ENCODE data around the gene KLRF2.

Gene KLRF2

DNA sequence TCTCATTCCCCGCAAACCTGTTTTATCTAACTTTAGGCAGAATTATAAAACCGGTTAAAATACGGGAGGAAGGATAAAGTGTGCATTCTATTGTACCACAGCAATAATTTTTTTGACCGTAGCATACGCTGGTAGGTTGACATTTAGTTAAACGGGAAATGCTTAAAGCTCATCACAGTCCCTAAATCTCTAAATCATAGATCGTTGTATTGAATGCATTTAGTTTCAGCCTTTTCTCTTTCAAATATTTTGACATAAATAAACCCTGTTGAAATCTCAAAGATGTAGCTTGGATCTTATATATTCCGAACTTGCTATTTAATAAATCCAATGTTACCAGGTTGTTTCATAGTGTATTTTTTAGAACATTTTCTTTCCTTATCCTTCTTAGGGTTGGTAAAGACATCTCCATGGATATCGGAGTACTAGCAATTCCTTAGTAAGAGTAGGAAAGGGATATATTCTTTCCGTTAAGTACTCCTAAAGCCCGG is 12.9 kb upstream of the KLRF2 start:
- Histone ChIP-seq H3K9ac (ENCODE audit: low read length) (no peak overlapping the region), H3K14ac (ENCODE audit: low read length) (no peak overlapping the region), H3K36me3 (ENCODE audit: control insufficient read depth in 1 of 2, insufficient read depth in 2 of 2, low read length in 2 of 2) (no peaks in the 10 kb centered on the region), H3K23ac (ENCODE audit: low read length) (no peak overlapping the region), H2AK5ac (ENCODE audit: low read length) (no peak overlapping the region), H2BK5ac (ENCODE audit: low read depth, low read length, poor library complexity) (no peak overlapping the region), H3K79me1 (ENCODE audit: low read length) (no peaks in the 10 kb centered on the region), H2AFZ (ENCODE audit: insufficient read depth, low read length, poor library complexity) (no peak overlapping the region), H3K79me2 (ENCODE audit: control insufficient read depth, insufficient read depth, low read length, poor library complexity) (no peaks in the 10 kb centered on the region), H3K4ac (ENCODE audit: low read depth, low read length) (no peak overlapping the region), H2BK120ac (ENCODE audit: insufficient read depth, low read length, poor library complexity) (no peak overlapping the region), H2BK12ac (ENCODE audit: low read length) (no peak overlapping the region), H4K12ac (ENCODE audit: low read depth, low read length) (no peak overlapping the region), H3K27ac (ENCODE audit: low read depth, low read length) (no peak overlapping the region), H4K91ac (ENCODE audit: low read depth, low read length) (no peak overlapping the region), H3K9me3 (ENCODE audit: insufficient read depth, low read depth, low read length) (no peaks in the 10 kb centered on the region), H3K4me1 (ENCODE audit: control insufficient read depth in 1 of 2, insufficient read depth in 2 of 2, low read length in 2 of 2) (no peaks in the 10 kb centered on the region), H3K18ac (ENCODE audit: low read length) (no peak overlapping the region), H3K4me3 (ENCODE audit: low read depth, low read length) (no peak overlapping the region), H3K27me3 (ENCODE audit: insufficient read depth, low read length) (no peaks in the 10 kb centered on the region), H3K4me2 (ENCODE audit: low read length) (no peak overlapping the region), H4K8ac (ENCODE audit: low read depth, low read length) (no peak overlapping the region)
- DNase-seq = no peak
- WGBS (ENCODE audit: extremely low coverage, insufficient coverage, insufficient read length) = no CpG with 5 or more reads among the region's 11 CpGs

GRCh38 chr12:9868951-9869306 is 12.4 kb upstream of the KLRF2 start:
- Histone ChIP-seq H3K18ac (ENCODE audit: low read length) (no peak overlapping the region), H3K79me1 (ENCODE audit: low read length) (no peaks in the 10 kb centered on the region), H2AFZ (ENCODE audit: insufficient read depth, low read length, poor library complexity) (no peak overlapping the region), H3K23ac (ENCODE audit: low read length) (no peak overlapping the region), H3K4me1 (ENCODE audit: control insufficient read depth in 1 of 2, insufficient read depth in 2 of 2, low read length in 2 of 2) (no peaks in the 10 kb centered on the region), H3K36me3 (ENCODE audit: control insufficient read depth in 1 of 2, insufficient read depth in 2 of 2, low read length in 2 of 2) (no peaks in the 10 kb centered on the region), H3K9me3 (ENCODE audit: insufficient read depth, low read depth, low read length) (no peaks in the 10 kb centered on the region), H3K14ac (ENCODE audit: low read length) (no peak overlapping the region), H3K4me2 (ENCODE audit: low read length) (no peak overlapping the region), H4K12ac (ENCODE audit: low read depth, low read length) (no peak overlapping the region), H4K91ac (ENCODE audit: low read depth, low read length) (no peak overlapping the region), H3K79me2 (ENCODE audit: control insufficient read depth, insufficient read depth, low read length, poor library complexity) (no peaks in the 10 kb centered on the region), H2BK12ac (ENCODE audit: low read length) (no peak overlapping the region), H3K27ac (ENCODE audit: low read depth, low read length) (no peak overlapping the region), H2BK5ac (ENCODE audit: low read depth, low read length, poor library complexity) (no peak overlapping the region), H2BK120ac (ENCODE audit: insufficient read depth, low read length, poor library complexity) (no peak overlapping the region), H3K27me3 (ENCODE audit: insufficient read depth, low read length) (no peaks in the 10 kb centered on the region), H3K4me3 (ENCODE audit: low read depth, low read length) (no peak overlapping the region), H4K8ac (ENCODE audit: low read depth, low read length) (no peak overlapping the region), H3K9ac (ENCODE audit: low read length) (no peak overlapping the region), H3K4ac (ENCODE audit: low read depth, low read length) (no peak overlapping the region), H2AK5ac (ENCODE audit: low read length) (no peak overlapping the region)
- WGBS (ENCODE audit: extremely low coverage, insufficient coverage, insufficient read length) = no CpG with 5 or more reads among the region's 4 CpGs
- DNase-seq = no peak

DNA sequence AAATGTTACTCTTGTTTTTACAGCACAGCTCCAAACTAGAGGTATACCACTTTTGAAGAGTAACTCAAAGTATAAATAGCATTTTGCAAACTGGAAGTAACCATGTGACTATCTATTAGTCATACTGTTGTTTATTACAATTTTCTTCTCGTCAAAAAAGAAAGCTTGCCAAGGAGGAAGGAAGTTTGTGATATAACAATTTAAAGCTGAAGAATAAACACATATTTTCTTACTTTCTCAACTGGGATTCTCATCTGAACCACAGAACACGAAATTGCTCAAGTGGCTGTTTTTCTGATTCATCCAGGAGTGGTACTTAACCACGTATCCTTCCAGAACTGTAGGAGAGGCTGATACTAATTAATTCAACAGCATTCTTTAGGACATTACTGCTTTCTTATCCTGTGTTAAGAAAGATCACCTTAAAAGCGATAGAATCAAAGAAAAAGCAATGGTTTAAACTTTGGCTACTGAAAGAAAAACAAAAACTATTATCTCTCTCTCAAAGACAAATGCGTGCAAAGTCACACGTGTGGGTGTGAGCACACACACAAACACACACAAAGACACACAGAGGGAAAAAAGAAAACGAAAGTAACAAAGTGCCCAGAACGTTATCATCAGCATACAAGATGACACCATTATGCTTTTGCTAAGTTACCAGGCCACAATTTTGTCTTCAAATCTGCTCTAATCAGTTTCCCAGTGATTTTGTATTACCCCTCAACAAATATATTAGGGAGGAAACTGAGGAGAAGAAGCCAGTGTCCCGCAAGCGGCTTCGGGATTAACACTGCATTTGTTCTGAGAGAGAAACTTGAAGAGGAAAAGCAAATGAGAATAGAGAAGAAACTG is 11.8 kb upstream of the KLRF2 start, which contains the start of gene CLEC2B:
Gene CLEC2B, minus strand, starts transcription at position 48 of the 855 bp plus-strand sequence.
- Histone ChIP-seq H3K9me3 (ENCODE audit: insufficient read depth, low read depth, low read length) (no peaks in the 10 kb centered on the region), H3K4me3 (ENCODE audit: low read depth, low read length) (no peak within 1 kb of the TSS), H3K36me3 (ENCODE audit: control insufficient read depth in 1 of 2, insufficient read depth in 2 of 2, low read length in 2 of 2) (no peaks in the 10 kb centered on the region), H3K9ac (ENCODE audit: low read length) (no peak within 1 kb of the TSS), H2AFZ (ENCODE audit: insufficient read depth, low read length, poor library complexity) (no peak within 1 kb of the TSS), H3K14ac (ENCODE audit: low read length) (no peak within 1 kb of the TSS), H3K27me3 (ENCODE audit: insufficient read depth, low read length) (no peaks in the 10 kb centered on the region), H2BK12ac (ENCODE audit: low read length) (no peak within 1 kb of the TSS), H4K91ac (ENCODE audit: low read depth, low read length) (no peak within 1 kb of the TSS), H3K23ac (ENCODE audit: low read length) (no peak within 1 kb of the TSS), H2BK5ac (ENCODE audit: low read depth, low read length, poor library complexity) (no peak within 1 kb of the TSS), H3K79me1 (ENCODE audit: low read length) (no peaks in the 10 kb centered on the region), H3K27ac (ENCODE audit: low read depth, low read length) (no peak within 1 kb of the TSS), H3K79me2 (ENCODE audit: control insufficient read depth, insufficient read depth, low read length, poor library complexity) (no peaks in the 10 kb centered on the region), H2AK5ac (ENCODE audit: low read length) (no peak within 1 kb of the TSS), H3K4ac (ENCODE audit: low read depth, low read length) (no peak within 1 kb of the TSS), H4K12ac (ENCODE audit: low read depth, low read length) (no peak within 1 kb of the TSS), H4K8ac (ENCODE audit: low read depth, low read length) (no peak within 1 kb of the TSS), H3K4me2 (ENCODE audit: low read length) (no peak within 1 kb of the TSS), H2BK120ac (ENCODE audit: insufficient read depth, low read length, poor library complexity) (no peak within 1 kb of the TSS), H3K4me1 (ENCODE audit: control insufficient read depth in 1 of 2, insufficient read depth in 2 of 2, low read length in 2 of 2) (no peaks in the 10 kb centered on the region), H3K18ac (ENCODE audit: low read length) (no peak within 1 kb of the TSS)
- no CpG with 5 or more reads among the region's 11 CpGs for WGBS (ENCODE audit: extremely low coverage, insufficient coverage, insufficient read length)
- peak in 1 of 2 donors; percentile 23 for DNase-seq

DNA sequence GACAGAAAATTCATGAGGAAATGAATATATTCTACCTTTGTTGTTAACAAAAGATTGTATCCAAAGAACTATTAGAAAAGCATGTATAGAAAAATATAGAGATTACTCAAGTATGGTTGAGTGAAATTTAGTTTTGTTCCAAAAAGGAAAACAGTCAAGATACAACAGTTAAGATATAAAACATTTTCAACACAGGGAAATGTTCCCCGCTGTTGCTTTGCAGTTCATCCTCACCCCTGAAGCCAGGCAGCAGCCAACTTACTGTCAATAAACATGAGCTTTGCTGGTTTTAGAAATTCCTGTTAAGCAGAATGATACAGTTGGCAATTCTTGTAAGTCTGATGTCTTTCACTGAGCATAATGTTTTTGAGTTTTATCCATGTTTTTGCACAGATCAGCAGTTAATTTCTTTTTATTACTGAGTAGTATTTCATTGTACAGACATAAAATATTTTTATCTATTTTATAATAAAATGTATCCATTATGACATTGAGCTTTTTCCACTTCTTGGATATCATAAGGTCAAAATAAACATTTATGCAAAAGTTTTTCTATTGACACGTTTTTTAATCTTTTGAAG is 10.9 kb upstream of the KLRF2 start:
- Histone ChIP-seq H2BK12ac (ENCODE audit: low read length) (no peak overlapping the region), H2AK5ac (ENCODE audit: low read length) (no peak overlapping the region), H3K36me3 (ENCODE audit: control insufficient read depth in 1 of 2, insufficient read depth in 2 of 2, low read length in 2 of 2) (no peaks in the 10 kb centered on the region), H2BK120ac (ENCODE audit: insufficient read depth, low read length, poor library complexity) (no peak overlapping the region), H3K18ac (ENCODE audit: low read length) (no peak overlapping the region), H3K9me3 (ENCODE audit: insufficient read depth, low read depth, low read length) (no peaks in the 10 kb centered on the region), H4K8ac (ENCODE audit: low read depth, low read length) (no peak overlapping the region), H3K4me3 (ENCODE audit: low read depth, low read length) (no peak overlapping the region), H3K9ac (ENCODE audit: low read length) (no peak overlapping the region), H4K12ac (ENCODE audit: low read depth, low read length) (no peak overlapping the region), H3K79me2 (ENCODE audit: control insufficient read depth, insufficient read depth, low read length, poor library complexity) (no peaks in the 10 kb centered on the region), H3K4me2 (ENCODE audit: low read length) (no peak overlapping the region), H3K27me3 (ENCODE audit: insufficient read depth, low read length) (no peaks in the 10 kb centered on the region), H3K79me1 (ENCODE audit: low read length) (no peaks in the 10 kb centered on the region), H3K4me1 (ENCODE audit: control insufficient read depth in 1 of 2, insufficient read depth in 2 of 2, low read length in 2 of 2) (no peaks in the 10 kb centered on the region), H2BK5ac (ENCODE audit: low read depth, low read length, poor library complexity) (no peak overlapping the region), H3K23ac (ENCODE audit: low read length) (no peak overlapping the region), H2AFZ (ENCODE audit: insufficient read depth, low read length, poor library complexity) (no peak overlapping the region), H3K4ac (ENCODE audit: low read depth, low read length) (no peak overlapping the region), H4K91ac (ENCODE audit: low read depth, low read length) (no peak overlapping the region), H3K27ac (ENCODE audit: low read depth, low read length) (no peak overlapping the region), H3K14ac (ENCODE audit: low read length) (no peak overlapping the region)
- no peak for DNase-seq
- no CpG with 5 or more reads among the region's 2 CpGs for WGBS (ENCODE audit: extremely low coverage, insufficient coverage, insufficient read length)

Measured in trophoblast cell (in vitro differentiated cells and primary cell).